ENCODE measurements around the gene TMEM132A. TPM values are rescaled to one million over a fixed set of nuclear protein-coding genes. Genes with fewer than 3 reads are reported as not detected.

Gene TMEM132A
- total RNA-seq, 1 experiment from 2014 or later: 154 TPM

- no TSS peak for BruUV-seq (replicated peaks)
These were observed 43.5 kb upstream of the TMEM132A start for GRCh38 chr11:60880643-60881282.

GRCh38 chr11:60887556-60887955 lies 36.7 kb upstream of the TMEM132A start:
- CTCF ChIA-PET: interaction anchor here (0.6 to 1.9 kb wide), 8 partner anchors 12 to 125 kb away, joined by 3 to 41 read pairs (median 6); partner anchors contain the start of gene PTGDR2
- ATAC-seq: peak; percentile 95
- in situ Hi-C loops (cut with HindIII; ENCODE audit: low pct_unique_long_range_greater_than_20kb, low sequenced_read_pairs) (no loop called here), intact Hi-C loops (cut with micrococcal nuclease; ENCODE audit: unreplicated experiment) (loop anchor here (1.0 to 5.0 kb wide), 2 partner anchors 56 to 110 kb away; no protein-coding TSS in a partner anchor)
- no TSS peak for BruUV-seq (replicated peaks)
- H3K4me3 ChIP-seq (ENCODE audit: low read depth in 2 of 2, low read length in 2 of 2): no peak overlapping the region
- no peak for DNase-seq (ENCODE audit: low read depth, low spot score)
- no peak overlapping the region for H3K27ac ChIP-seq (ENCODE audit: low read length)
- no peaks in the 10 kb centered on the region for H3K36me3 ChIP-seq (ENCODE audit: control insufficient read depth, insufficient read depth, low read length)
- TF ChIP-seq TCF7L2 (IDR thresholded peaks at IDR 0.05; ENCODE audit: low read depth, low read length) (no peak), SIN3A (IDR thresholded peaks at IDR 0.05; ENCODE audit: borderline replicate concordance, insufficient read depth, low read depth, low read length) (no peak), CTCF (IDR thresholded peaks at IDR 0.05) (peak; percentile 79), POLR2AphosphoS5 (IDR thresholded peaks at IDR 0.05; ENCODE audit: low read depth, low read length) (no peak), REST (IDR thresholded peaks at IDR 0.05; ENCODE audit: insufficient read depth in 1 of 2, low read depth in 2 of 2, low read length in 1 of 2) (no peak)
- no peaks in the 10 kb centered on the region for H3K4me1 ChIP-seq (ENCODE audit: control insufficient read depth, insufficient read depth, low read length)
- POLR2A ChIA-PET: interaction anchor here (0.5 kb wide), 1 partner anchor 485 kb away, joined by 7 read pairs; no protein-coding TSS in a partner anchor
- no peaks in the 10 kb centered on the region for H3K9me3 ChIP-seq (ENCODE audit: control insufficient read depth, insufficient read depth, low read depth, low read length)
- H3K27me3 ChIP-seq (ENCODE audit: control insufficient read depth, insufficient read depth, low read length): no peaks in the 10 kb centered on the region

More at GRCh38 chr11:60880643-60881282, 43.5 kb upstream of the TMEM132A start:
- DNase-seq (ENCODE audit: low read depth, low spot score): no peak
- no peaks in the 10 kb centered on the region for H3K36me3 ChIP-seq (ENCODE audit: control insufficient read depth, insufficient read depth, low read length)
- H3K9me3 ChIP-seq (ENCODE audit: control insufficient read depth, insufficient read depth, low read depth, low read length): no peaks in the 10 kb centered on the region
- TF ChIP-seq SIN3A (IDR thresholded peaks at IDR 0.05; ENCODE audit: borderline replicate concordance, insufficient read depth, low read depth, low read length): no peak
- TF ChIP-seq POLR2AphosphoS5 (IDR thresholded peaks at IDR 0.05; ENCODE audit: low read depth, low read length): no peak
- no peak for TF ChIP-seq TCF7L2 (IDR thresholded peaks at IDR 0.05; ENCODE audit: low read depth, low read length)
- no peak for TF ChIP-seq REST (IDR thresholded peaks at IDR 0.05; ENCODE audit: insufficient read depth in 1 of 2, low read depth in 2 of 2, low read length in 1 of 2)
- no peak for TF ChIP-seq CTCF (IDR thresholded peaks at IDR 0.05)
- H3K4me3 ChIP-seq (ENCODE audit: low read depth in 2 of 2, low read length in 2 of 2): no peak overlapping the region
- no peak for ATAC-seq
- CTCF ChIA-PET: no interaction called here
- no peaks in the 10 kb centered on the region for H3K27me3 ChIP-seq (ENCODE audit: control insufficient read depth, insufficient read depth, low read length)
- intact Hi-C loops (cut with micrococcal nuclease; ENCODE audit: unreplicated experiment): no loop called here
- in situ Hi-C loops (cut with HindIII; ENCODE audit: low pct_unique_long_range_greater_than_20kb, low sequenced_read_pairs): no loop called here
- POLR2A ChIA-PET: interaction anchor here (0.6 kb wide), 1 partner anchor 1776 kb away, joined by 5 read pairs; no protein-coding TSS in a partner anchor
- H3K4me1 ChIP-seq (ENCODE audit: control insufficient read depth, insufficient read depth, low read length): no peaks in the 10 kb centered on the region
- H3K27ac ChIP-seq (ENCODE audit: low read length): no peak overlapping the region

Data from Panc1 (cell line).